Measurements from ENCODE around the gene PLA2G1B.

- no peak for TF ChIP-seq CTCF (conservative IDR thresholded peaks at IDR 0.05; ENCODE audit: low read length)
- TF ChIP-seq EZH2phosphoT487 (IDR thresholded peaks at IDR 0.05; ENCODE audit: borderline replicate concordance) = no peak
These were observed 48.4 kb upstream of the PLA2G1B start for GRCh38 chr12:120376009-120376408.

Data from Loucy (cell line).